Measurements from ENCODE around the gene MAPK8.

DNA sequence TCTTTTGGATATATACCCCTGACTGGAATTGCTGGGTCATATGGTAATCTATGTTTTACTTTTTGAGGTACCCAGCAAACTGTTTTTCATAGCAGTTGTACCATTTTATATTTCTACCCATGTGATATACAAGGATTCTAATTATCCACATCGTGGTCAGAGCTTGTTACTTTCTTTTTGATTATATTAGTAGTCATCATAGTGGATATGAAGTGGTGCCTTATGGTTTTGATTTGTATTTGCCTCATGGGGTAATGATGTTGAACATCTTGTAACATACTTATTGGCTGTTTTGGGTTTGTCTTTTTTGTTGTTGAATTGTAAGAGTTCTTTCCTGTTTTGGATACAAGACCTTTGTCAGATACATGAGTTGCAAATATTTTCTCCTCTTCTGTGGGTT, 51.7 kb downstream of the MAPK8 start:
- TF ChIP-seq TAF1 (IDR thresholded peaks at IDR 0.05; ENCODE audit: borderline replicate concordance, low read depth, low read length): no peak
- TF ChIP-seq, protein P1, sequence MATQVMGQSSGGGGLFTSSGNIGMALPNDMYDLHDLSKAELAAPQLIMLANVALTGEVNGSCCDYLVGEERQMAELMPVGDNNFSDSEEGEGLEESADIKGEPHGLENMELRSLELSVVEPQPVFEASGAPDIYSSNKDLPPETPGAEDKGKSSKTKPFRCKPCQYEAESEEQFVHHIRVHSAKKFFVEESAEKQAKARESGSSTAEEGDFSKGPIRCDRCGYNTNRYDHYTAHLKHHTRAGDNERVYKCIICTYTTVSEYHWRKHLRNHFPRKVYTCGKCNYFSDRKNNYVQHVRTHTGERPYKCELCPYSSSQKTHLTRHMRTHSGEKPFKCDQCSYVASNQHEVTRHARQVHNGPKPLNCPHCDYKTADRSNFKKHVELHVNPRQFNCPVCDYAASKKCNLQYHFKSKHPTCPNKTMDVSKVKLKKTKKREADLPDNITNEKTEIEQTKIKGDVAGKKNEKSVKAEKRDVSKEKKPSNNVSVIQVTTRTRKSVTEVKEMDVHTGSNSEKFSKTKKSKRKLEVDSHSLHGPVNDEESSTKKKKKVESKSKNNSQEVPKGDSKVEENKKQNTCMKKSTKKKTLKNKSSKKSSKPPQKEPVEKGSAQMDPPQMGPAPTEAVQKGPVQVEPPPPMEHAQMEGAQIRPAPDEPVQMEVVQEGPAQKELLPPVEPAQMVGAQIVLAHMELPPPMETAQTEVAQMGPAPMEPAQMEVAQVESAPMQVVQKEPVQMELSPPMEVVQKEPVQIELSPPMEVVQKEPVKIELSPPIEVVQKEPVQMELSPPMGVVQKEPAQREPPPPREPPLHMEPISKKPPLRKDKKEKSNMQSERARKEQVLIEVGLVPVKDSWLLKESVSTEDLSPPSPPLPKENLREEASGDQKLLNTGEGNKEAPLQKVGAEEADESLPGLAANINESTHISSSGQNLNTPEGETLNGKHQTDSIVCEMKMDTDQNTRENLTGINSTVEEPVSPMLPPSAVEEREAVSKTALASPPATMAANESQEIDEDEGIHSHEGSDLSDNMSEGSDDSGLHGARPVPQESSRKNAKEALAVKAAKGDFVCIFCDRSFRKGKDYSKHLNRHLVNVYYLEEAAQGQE (IDR thresholded peaks at IDR 0.05; ENCODE audit: low read depth, low read length): no peak
- no peak for TF ChIP-seq SIN3A (IDR thresholded peaks at IDR 0.05; ENCODE audit: borderline replicate concordance, low read depth, low read length)
- no peak for TF ChIP-seq EP300 (IDR thresholded peaks at IDR 0.05; ENCODE audit: borderline replicate concordance in 1 of 2, low read depth in 1 of 2, low read length in 1 of 2)
- no peak for TF ChIP-seq RAD21 (IDR thresholded peaks at IDR 0.05; ENCODE audit: low read length)
- TF ChIP-seq, protein P2, sequence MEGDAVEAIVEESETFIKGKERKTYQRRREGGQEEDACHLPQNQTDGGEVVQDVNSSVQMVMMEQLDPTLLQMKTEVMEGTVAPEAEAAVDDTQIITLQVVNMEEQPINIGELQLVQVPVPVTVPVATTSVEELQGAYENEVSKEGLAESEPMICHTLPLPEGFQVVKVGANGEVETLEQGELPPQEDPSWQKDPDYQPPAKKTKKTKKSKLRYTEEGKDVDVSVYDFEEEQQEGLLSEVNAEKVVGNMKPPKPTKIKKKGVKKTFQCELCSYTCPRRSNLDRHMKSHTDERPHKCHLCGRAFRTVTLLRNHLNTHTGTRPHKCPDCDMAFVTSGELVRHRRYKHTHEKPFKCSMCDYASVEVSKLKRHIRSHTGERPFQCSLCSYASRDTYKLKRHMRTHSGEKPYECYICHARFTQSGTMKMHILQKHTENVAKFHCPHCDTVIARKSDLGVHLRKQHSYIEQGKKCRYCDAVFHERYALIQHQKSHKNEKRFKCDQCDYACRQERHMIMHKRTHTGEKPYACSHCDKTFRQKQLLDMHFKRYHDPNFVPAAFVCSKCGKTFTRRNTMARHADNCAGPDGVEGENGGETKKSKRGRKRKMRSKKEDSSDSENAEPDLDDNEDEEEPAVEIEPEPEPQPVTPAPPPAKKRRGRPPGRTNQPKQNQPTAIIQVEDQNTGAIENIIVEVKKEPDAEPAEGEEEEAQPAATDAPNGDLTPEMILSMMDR (IDR thresholded peaks at IDR 0.05): no peak
- TF ChIP-seq RXRA (IDR thresholded peaks at IDR 0.05; ENCODE audit: borderline replicate concordance, low read depth): no peak
